RWPE1 (cell line): ENCODE results near the gene CCDC78.
"Not testable (repeated sequence)": the region's sequence is repeated elsewhere in the genome, so short reads cannot be mapped to it uniquely, and the experiment has no call there.

ENCODE experiments used
- CTCF ChIA-PET: fragments of 350-600 bp; sonication (Branson Sonifier 250); formaldehyde crosslinking; extraction: SDS; loops from one replicate; lab custom pipeline; 2021; lab: Yijun Ruan, JAX
- POLR2A ChIA-PET: fragments of 400-600 bp; formaldehyde crosslinking; extraction: SDS; loops from one replicate; lab custom pipeline; 2020; ENCODE audit warnings: antibody characterized with exemption; ENCODE audit not compliant: low non-redundant PET; lab: Yijun Ruan, JAX
- DNase-seq: peaks from one replicate; pipeline ENCODE4 v3.0.0; 2012; ENCODE audit warnings: low spot score
- H3K27ac ChIP-seq: fragments of 450-650 bp; 2 replicates; pipeline ENCODE4 v1.5.1; 2017
- CTCF ChIP-seq: fragments of 450-650 bp; conservative IDR thresholded peaks from 2 replicates; pipeline ENCODE4 v1.5.1; 2017; ENCODE audit warnings: low read depth, mild to moderate bottlenecking

Gene CCDC78

DNA sequence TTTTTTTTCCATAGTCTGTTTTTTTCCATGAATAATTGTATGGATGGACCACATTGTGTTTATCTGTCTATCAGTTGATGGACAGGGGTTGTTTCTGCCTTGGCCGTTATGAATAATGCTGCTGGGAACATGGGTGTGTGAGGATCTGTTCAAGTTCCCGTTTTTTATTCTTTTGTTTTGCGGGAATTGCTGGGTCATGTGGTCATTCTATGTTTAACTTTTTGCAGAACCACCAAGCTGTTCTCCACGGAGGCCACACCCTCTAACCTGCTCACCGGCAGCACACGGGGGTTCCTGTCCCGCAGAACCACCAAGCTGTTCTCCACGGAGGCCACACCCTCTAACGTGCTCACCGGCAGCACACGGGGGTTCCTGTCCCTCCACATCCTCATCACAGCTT lies 28.4 kb upstream of the CCDC78 start:
- POLR2A ChIA-PET = interaction anchor here (0.6 kb wide), 1 partner anchor 26 kb away, joined by 6 read pairs; no protein-coding TSS in a partner anchor
- CTCF ChIA-PET = interaction anchor here (0.6 to 1.0 kb wide), 2 partner anchors 30 to 48 kb away, joined by 3 read pairs; no protein-coding TSS in a partner anchor
- no peak for TF ChIP-seq CTCF
- peak overlapping the region; percentile 23; the same call in 1 of the 2 replicates for H3K27ac ChIP-seq
- DNase-seq = no peak

DNA sequence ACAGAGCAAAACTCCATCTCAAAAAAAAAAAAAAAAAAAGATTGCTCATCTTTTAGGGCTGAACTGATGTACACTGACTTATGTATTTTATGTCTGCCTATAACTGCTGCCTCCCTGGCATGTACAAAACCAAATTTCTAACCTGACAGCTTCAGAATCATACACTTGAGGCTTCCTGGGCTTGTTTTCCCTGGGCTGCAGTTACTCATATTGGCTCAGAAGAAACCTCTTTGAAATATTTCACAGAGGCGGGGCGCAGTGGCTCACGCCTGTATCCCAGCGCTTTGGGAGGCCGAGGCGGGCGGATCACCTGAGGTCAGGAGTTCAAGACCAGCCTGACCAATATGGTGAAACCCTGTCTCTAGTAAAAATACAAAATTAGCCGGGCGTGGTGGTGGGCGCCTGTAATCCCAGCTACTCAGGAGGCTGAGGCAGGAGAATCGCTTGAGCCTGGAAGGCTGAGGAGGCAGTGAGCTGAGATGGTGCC lies 27.9 kb upstream of the CCDC78 start:
- CTCF ChIA-PET = interaction anchor here (1.0 kb wide), 1 partner anchor 31 kb away, joined by 3 read pairs; no protein-coding TSS in a partner anchor
- DNase-seq = not testable (repeated sequence)
- POLR2A ChIA-PET = interaction anchor here (0.6 kb wide), 1 partner anchor 27 kb away, joined by 6 read pairs; no protein-coding TSS in a partner anchor
- peak overlapping the region; percentile 23; the same call in 1 of the 2 replicates for H3K27ac ChIP-seq

DNA sequence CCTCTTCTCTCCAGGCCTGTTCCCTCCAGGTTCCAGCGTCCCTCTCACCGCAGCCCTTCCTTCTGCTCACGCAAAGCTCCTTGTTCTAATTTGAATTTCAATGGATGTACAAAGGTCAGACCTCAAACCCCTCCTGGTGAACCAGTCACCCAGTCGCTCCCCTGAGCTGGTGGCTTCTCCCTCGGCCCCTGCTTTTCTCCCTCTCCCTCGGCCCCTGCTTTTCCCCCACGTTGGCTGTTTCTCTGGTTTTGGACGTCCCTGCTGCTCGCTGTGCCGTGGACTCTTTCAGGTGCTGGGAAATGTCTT lies 25.7 kb upstream of the CCDC78 start:
- ChIA-PET CTCF (interaction anchor here (0.7 kb wide), 1 partner anchor 34 kb away, joined by 4 read pairs; no protein-coding TSS in a partner anchor), POLR2A (interaction anchor here (0.5 kb wide), 1 partner anchor 9 kb away, joined by 6 read pairs; no protein-coding TSS in a partner anchor)
- TF ChIP-seq CTCF = no peak
- no peak overlapping the region for H3K27ac ChIP-seq
- no peak for DNase-seq

GRCh38 chr16:751152-752006 lies 25.1 kb upstream of the CCDC78 start:
- no peak overlapping the region for H3K27ac ChIP-seq
- CTCF ChIA-PET = interaction anchor here (0.7 kb wide), 1 partner anchor 35 kb away, joined by 4 read pairs; no protein-coding TSS in a partner anchor
- POLR2A ChIA-PET = interaction anchor here (0.5 kb wide), 1 partner anchor 8 kb away, joined by 6 read pairs; no protein-coding TSS in a partner anchor
- no peak for DNase-seq
- no peak for TF ChIP-seq CTCF

- ChIA-PET POLR2A (no interaction called here), CTCF (interaction anchor here (1.2 kb wide), 1 partner anchor 10 kb away, joined by 6 read pairs; the partner anchor contains the start of gene CIAO3)
- no peak for TF ChIP-seq CTCF
- no peak overlapping the region for H3K27ac ChIP-seq
- no peak for DNase-seq
Observed at GRCh38 chr16:750485-750884, 24.2 kb upstream of the CCDC78 start.

DNA sequence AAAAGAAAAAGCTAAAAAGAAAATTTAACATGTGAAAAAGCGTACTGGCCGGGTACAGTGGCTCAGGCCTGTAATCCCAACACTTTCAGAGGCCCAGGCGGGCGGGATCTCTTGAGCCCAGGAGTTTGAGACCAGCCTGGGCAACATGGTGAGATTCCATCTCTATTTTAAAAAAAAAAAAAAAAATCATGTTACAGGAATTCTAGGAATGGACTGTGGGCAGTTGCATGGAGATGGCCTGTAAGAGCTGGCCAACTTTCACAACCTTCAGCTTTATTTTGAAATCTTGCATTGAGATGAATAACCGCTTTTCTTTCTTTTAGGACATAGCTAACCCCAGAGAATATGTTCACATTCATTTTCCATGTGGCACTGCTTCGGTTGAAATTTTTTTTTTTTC lies 22.8 kb upstream of the CCDC78 start:
- peak overlapping the region; percentile 64 for H3K27ac ChIP-seq
- no peak for DNase-seq
- no peak for TF ChIP-seq CTCF
- CTCF ChIA-PET = interaction anchor here (0.7 to 3.2 kb wide), 2 partner anchors 36 to 199 kb away, joined by 4 to 18 read pairs; no protein-coding TSS in a partner anchor
- POLR2A ChIA-PET = interaction anchor here (0.7 to 0.9 kb wide), 2 partner anchors 11 to 183 kb away, joined by 3 read pairs; no protein-coding TSS in a partner anchor
